Neural progenitor cell (in vitro differentiated cells): ENCODE measurements around the gene MYLK. TPM values are rescaled to one million over a fixed set of nuclear protein-coding genes. Genes with fewer than 3 reads are reported as not detected.

Experiments
- DNase-seq: peaks from one replicate; pipeline ENCODE4 v3.0.0-alpha.2; 2016; ENCODE audit warnings: low spot score
- H2AFZ ChIP-seq: fragments of 200-600 bp; sonication (generic); replicated peaks from 2 replicates; pipeline ENCODE4 v1.6.1; 2016; ENCODE audit warnings: antibody characterized with exemption
- H3F3A ChIP-seq: fragments of 200-600 bp; sonication (generic); 2 replicates; pipeline ENCODE4 v1.6.1; 2016; ENCODE audit warnings: antibody characterized with exemption, low read depth
- H3K27ac ChIP-seq: fragments of 200-600 bp; sonication (generic); 2 replicates; pipeline ENCODE4 v1.5.1; 2016; ENCODE audit warnings: mild to moderate bottlenecking
- H3K27me3 ChIP-seq: fragments of 200-600 bp; sonication (generic); 2 replicates; pipeline ENCODE4 v1.6.1; 2016; ENCODE audit warnings: mild to moderate bottlenecking, moderate library complexity
- H3K36me3 ChIP-seq: fragments of 200-600 bp; sonication (generic); 2 replicates; pipeline ENCODE4 v1.5.1; 2016
- H3K4me1 ChIP-seq: fragments of 200-600 bp; sonication (generic); 2 replicates; pipeline ENCODE4 v1.6.1; 2016; ENCODE audit warnings: mixed run types
- H3K4me2 ChIP-seq: fragments of 200-600 bp; sonication (generic); 2 replicates; pipeline ENCODE4 v1.6.1; 2016
- H3K4me3 ChIP-seq: fragments of 200-600 bp; sonication (generic); 2 replicates; pipeline ENCODE4 v1.5.1; 2016
- H3K79me2 ChIP-seq: fragments of 200-600 bp; sonication (generic); 2 replicates; pipeline ENCODE4 v1.6.1; 2016; ENCODE audit warnings: low read depth
- H3K9ac ChIP-seq: fragments of 200-600 bp; sonication (generic); 2 replicates; pipeline ENCODE4 v1.6.1; 2016
- H3K9me3 ChIP-seq: fragments of 200-600 bp; sonication (generic); 2 replicates; pipeline ENCODE4 v1.5.1; 2016; ENCODE audit warnings: low read depth
- H4K20me1 ChIP-seq: fragments of 200-600 bp; sonication (generic); 2 replicates; pipeline ENCODE4 v1.6.1; 2016; ENCODE audit warnings: low read depth
- H3K27ac Mint-ChIP-seq: 3 replicates; pipeline ENCODE4 v1.8.0; 2021; ENCODE audit warnings: mixed read lengths
- H3K27me3 Mint-ChIP-seq: 2 replicates; pipeline ENCODE4 v1.8.0; 2022; ENCODE audit warnings: low read depth, mild to moderate bottlenecking, inconsistent platforms, moderate library complexity, mixed read lengths; ENCODE audit not compliant: insufficient read depth
- H3K36me3 Mint-ChIP-seq: 3 replicates; pipeline ENCODE4 v1.8.0; 2021; ENCODE audit warnings: mixed read lengths
- H3K4me1 Mint-ChIP-seq: 3 replicates; pipeline ENCODE4 v1.8.0; 2021; ENCODE audit warnings: mixed read lengths
- H3K4me3 Mint-ChIP-seq: 3 replicates; pipeline ENCODE4 v1.8.0; 2021; ENCODE audit warnings: mild to moderate bottlenecking, moderate library complexity, mixed read lengths
- H3K9me3 Mint-ChIP-seq: 3 replicates; pipeline ENCODE4 v1.8.0; 2020; ENCODE audit warnings: mixed read lengths
- CTCF ChIP-seq: fragments of 200-600 bp; sonication (generic); IDR thresholded peaks from 2 replicates; pipeline ENCODE4 v1.5.1; 2017; ENCODE audit warnings: antibody characterized with exemption, mild to moderate bottlenecking
- EZH2 ChIP-seq: fragments of 200-600 bp; sonication (generic); IDR thresholded peaks from 2 replicates; pipeline ENCODE4 v1.6.1; 2017; ENCODE audit warnings: antibody characterized with exemption, mild to moderate bottlenecking, moderate library complexity
- EZH2phosphoT487 ChIP-seq: fragments of 200-600 bp; sonication (generic); IDR thresholded peaks from 2 replicates; pipeline ENCODE4 v1.6.1; 2017; ENCODE audit warnings: antibody characterized with exemption
- total RNA-seq: library from RNA; depleted of rRNA; stranded (reverse); fragments of >200 nt; gene quantifications from 2 replicates; pipeline ENCODE4 v1.2.3, GENCODE V29; 2015; ENCODE audit warnings: low replicate concordance

The MYLK gene
- total RNA-seq, 1 donor from 2014 or later: 28.4 TPM

- Mint-ChIP-seq H3K4me1 (peaks cover 5% of the 10 kb centered on the region), H3K27ac (no peak overlapping the region), H3K36me3 (peaks cover 23% of the 10 kb centered on the region), H3K27me3 (peaks cover 2% of the 10 kb centered on the region), H3K4me3 (no peak overlapping the region), H3K9me3 (no peaks in the 10 kb centered on the region)
- no peaks in the 10 kb centered on the region for H3K27me3 ChIP-seq
- H3F3A ChIP-seq: no peaks in the 10 kb centered on the region
- no peaks in the 10 kb centered on the region for H3K36me3 ChIP-seq
- TF ChIP-seq EZH2: no peak
- no peak for TF ChIP-seq EZH2phosphoT487
- no peak for TF ChIP-seq CTCF
- no peaks in the 10 kb centered on the region for H3K4me1 ChIP-seq
- no peaks in the 10 kb centered on the region for H3K9me3 ChIP-seq
- no peak overlapping the region for H2AFZ ChIP-seq
- no peak overlapping the region for H3K27ac ChIP-seq
- H3K79me2 ChIP-seq: no peaks in the 10 kb centered on the region
- H3K4me2 ChIP-seq: no peak overlapping the region
- no peaks in the 10 kb centered on the region for H4K20me1 ChIP-seq
- no peak overlapping the region for H3K4me3 ChIP-seq
- no peak for DNase-seq
- no peak overlapping the region for H3K9ac ChIP-seq
Measured at GRCh38 chr3:123781571-123782275, 102.4 kb downstream of the MYLK start.

GRCh38 chr3:123781138-123781537 lies 103.0 kb downstream of the MYLK start:
- Mint-ChIP-seq H3K36me3 (peaks cover 22% of the 10 kb centered on the region), H3K27me3 (peaks cover 2% of the 10 kb centered on the region), H3K27ac (no peak overlapping the region), H3K4me1 (peaks cover 5% of the 10 kb centered on the region), H3K9me3 (no peaks in the 10 kb centered on the region), H3K4me3 (no peak overlapping the region)
- H3F3A ChIP-seq: no peaks in the 10 kb centered on the region
- no peak overlapping the region for H3K4me3 ChIP-seq
- no peak overlapping the region for H2AFZ ChIP-seq
- no peaks in the 10 kb centered on the region for H4K20me1 ChIP-seq
- no peaks in the 10 kb centered on the region for H3K36me3 ChIP-seq
- no peak overlapping the region for H3K4me2 ChIP-seq
- no peak overlapping the region for H3K9ac ChIP-seq
- no peaks in the 10 kb centered on the region for H3K4me1 ChIP-seq
- TF ChIP-seq CTCF (no peak), EZH2phosphoT487 (no peak), EZH2 (no peak)
- H3K9me3 ChIP-seq: no peaks in the 10 kb centered on the region
- H3K27me3 ChIP-seq: no peaks in the 10 kb centered on the region
- no peak overlapping the region for H3K27ac ChIP-seq
- DNase-seq: no peak
- H3K79me2 ChIP-seq: no peaks in the 10 kb centered on the region

GRCh38 chr3:123780656-123781055 lies 103.5 kb downstream of the MYLK start:
- no peaks in the 10 kb centered on the region for H4K20me1 ChIP-seq
- no peak overlapping the region for H2AFZ ChIP-seq
- no peaks in the 10 kb centered on the region for H3K9me3 ChIP-seq
- no peak overlapping the region for H3K4me2 ChIP-seq
- Mint-ChIP-seq H3K27ac (no peak overlapping the region), H3K36me3 (peaks cover 22% of the 10 kb centered on the region), H3K9me3 (no peaks in the 10 kb centered on the region), H3K27me3 (peaks cover 2% of the 10 kb centered on the region), H3K4me3 (no peak overlapping the region), H3K4me1 (peaks cover 7% of the 10 kb centered on the region)
- no peaks in the 10 kb centered on the region for H3F3A ChIP-seq
- no peaks in the 10 kb centered on the region for H3K4me1 ChIP-seq
- H3K9ac ChIP-seq: no peak overlapping the region
- no peaks in the 10 kb centered on the region for H3K36me3 ChIP-seq
- H3K27ac ChIP-seq: no peak overlapping the region
- no peaks in the 10 kb centered on the region for H3K27me3 ChIP-seq
- no peak overlapping the region for H3K4me3 ChIP-seq
- TF ChIP-seq CTCF (no peak), EZH2phosphoT487 (no peak), EZH2 (no peak)
- no peaks in the 10 kb centered on the region for H3K79me2 ChIP-seq
- DNase-seq: no peak
